Activated CD4-positive, alpha-beta T cell treated with anti-CD3 and anti-CD28 coated beads, Interleukin-2, amount 50 U/mL, for 1 hour (primary cell): Measurements from ENCODE around the gene MCM10.
"Not testable (repeated sequence)": the region's sequence is repeated elsewhere in the genome, so short reads cannot be mapped to it uniquely, and the experiment has no call there.

Source experiments
- DNase-seq: peaks from one replicate; pipeline ENCODE4 v3.0.0-alpha.2; 2020

MCM10 gene

DNA sequence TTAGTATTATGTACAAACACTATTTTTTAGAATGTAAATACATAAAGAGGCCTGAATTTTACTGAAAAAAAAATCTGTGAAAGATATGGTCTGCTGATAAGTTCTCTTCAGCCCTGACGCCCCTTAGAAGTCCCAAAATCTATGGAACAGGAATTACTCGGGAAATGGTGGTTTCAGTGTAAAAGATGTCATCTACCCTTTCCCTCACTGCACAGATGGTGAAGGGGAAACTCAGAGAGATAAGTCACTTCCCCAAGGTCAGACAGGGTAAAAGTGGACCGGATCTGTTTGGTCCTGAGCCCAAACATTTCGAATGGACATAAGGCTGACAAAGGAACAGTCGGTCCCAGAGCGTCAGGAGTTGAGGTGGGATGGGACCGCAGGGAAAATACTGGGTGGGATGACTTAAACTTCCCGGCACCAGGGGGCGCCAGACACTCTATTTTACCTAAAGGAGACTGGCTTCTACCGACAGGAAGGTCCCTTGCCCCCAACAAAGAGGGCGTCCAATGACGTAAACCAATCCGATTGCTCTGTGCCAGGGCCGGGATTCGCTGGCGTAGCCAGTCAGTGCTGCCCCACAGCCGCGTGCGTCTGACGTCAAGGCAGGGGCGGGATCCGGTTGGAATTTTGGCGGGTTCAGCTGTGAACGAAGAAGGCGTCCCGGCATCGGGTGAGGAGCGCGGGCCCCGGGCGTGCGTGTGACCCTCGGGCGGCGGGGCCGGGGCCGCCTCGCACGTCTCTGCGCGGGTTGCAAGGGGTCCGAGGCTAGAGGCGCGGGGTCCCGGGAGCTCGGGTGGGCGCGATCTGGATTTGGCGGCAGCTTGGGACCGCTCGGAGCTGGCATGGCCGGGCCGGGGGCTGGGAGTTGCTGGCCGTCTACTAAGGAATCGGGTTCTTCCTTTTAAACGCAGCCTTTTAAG is at the start of gene MCM10:
Gene MCM10, plus strand, starts transcription at position 625 of the 923 bp plus-strand sequence. CDS start 2,645 bp downstream, outside the sequence.
- peak; percentile 97 for DNase-seq

GRCh38 chr10:13113544-13113943 is 47.8 kb upstream of the MCM10 start:
- DNase-seq: no peak

DNA sequence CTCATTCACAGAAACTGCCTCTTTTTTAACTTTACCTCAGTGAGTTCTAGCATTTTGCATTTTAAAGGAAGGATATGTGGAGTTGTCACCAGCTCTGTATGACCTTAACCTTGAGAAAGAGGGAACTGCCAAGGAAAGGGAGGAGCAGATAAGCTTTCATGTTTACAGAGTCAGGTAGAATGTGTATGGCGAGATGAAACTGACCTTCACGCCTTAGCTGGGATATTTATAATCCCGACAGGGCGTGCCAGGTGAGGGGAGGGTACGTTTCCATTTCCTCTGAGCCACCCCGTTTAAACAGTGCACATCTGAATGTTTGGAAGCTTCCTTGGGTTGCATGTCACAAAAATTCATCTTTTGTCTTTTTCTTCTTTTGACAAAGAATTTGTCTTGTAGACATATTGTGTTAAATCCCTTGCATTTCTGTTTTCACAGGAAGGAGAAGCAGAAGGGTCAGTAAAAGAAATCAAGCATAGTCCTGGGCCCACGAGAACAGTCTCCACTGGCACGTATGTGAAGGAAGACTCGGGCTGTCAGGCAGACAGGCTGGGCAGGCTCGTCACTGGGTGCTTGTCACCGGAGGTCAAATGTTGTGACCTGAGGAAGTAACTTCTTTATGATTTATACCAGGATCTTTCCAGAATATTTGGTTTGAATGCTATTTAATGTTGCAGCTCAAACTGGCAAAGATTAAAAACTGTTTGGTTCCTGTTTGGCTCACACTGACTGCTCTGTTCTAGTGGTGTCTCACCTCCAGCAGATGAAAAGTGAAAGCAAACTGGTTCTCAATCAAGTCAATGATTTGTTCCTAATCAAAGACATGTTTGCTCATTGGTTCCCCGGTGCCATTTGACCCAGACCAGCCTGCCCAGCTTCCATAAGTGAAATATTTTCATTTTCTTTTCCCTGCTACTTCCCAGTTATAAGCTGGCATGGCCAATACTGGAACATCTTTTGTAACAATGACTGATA is 45.2 kb upstream of the MCM10 start:
- no peak for DNase-seq

DNA sequence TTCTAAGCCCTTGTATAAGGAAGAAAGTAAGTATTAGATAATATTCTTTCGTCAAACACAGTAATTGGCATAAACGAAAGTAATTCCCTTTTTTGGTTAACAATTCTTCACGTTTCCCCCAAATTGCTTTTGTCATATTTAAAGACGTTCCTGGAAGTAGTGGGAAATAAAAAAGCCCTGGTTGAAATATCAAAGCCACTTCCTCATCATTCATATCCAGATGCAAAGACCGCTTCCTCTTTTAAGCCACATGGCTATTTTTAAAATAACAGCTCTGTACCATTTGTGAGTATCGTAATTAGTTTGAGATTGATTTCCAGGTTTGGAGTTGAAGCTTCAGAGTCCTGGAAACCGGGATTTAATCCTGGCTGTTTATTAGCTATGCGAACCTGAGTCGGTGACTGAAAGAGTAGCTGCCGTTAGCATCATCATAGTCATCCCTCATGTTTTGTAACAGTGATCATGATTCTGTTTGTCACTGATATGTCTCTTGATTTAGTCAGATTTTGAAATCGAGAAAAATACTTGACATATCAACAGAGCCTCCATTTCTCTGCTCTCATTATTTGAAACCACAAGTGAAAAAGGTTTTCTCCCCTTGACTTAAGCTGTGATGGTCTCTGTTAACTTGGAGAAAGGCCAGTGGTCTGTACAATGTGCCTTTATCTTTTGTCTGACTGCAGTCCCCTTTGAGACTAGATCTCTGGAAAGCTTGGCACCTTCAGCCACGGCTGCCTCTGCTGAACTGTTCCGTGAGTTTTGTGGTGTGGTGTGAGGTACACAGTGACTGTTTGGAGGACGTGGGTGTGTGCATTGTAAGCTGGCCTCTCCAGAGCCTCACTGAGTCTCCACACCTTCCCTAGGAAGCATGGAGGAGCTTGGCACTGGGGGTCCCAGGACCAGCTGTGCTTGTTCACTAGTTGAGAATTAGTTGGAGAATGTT is 43.2 kb upstream of the MCM10 start:
- no peak for DNase-seq

DNA sequence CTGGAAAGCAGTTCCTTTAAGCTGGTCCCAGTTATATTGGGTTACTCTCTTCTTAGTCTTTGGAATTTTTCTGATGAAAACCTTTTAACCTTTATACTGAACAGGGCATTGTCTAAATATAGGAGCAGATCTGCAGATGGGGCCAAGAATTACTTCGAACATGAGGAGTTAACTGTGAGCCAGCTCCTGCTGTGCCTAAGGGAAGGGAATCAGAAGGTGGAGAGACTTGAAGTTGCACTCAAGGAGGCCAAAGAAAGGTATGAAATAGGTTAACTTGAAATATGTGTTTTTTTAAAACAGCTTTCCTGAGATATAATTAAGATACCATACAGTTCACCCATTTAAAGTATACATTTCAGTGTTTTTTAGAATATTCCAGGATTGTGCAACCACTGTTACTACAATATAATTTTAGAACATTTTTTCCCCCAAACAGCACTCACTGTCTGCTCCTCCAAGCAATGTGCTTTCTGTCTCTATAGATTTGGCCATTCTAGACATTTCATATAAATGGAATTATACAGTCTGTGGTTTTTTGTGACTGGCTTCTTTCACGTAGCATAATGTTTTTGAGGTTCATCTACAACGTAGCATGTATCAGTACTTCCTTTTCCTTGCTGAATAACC is 42.5 kb upstream of the MCM10 start:
- no peak for DNase-seq

DNA sequence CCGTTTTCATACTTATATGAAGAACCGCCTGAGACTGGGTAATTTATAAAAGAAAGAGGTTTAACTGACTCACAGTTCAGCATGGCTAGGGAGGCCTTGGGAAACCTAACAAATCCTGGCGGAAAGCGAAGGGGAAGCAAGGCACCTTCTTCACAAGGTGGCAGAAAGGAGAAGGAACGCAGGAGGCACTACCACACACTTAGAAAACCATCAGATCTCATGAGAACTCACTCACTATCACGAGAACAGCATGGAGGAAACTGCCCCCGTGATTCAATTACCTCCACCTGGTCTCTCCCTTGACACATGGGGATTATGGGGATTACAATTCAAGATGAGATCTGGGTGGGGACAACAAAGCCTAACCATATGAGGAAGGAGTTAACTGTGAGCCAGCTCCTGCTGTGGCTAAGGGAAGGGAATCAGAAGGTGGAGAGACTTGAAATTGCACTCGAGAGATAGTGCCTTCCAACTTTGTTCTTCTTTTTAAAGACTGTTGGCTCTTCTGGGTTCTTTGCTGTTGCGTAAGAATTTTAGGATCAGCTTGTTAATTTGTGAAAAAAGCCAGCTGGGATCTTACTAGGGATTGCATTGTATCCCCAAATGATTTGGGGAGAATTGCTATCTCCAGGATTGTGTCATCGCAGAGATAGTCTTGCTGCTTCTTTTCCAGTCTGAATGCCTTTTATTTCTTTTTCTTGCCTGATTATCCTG is 40.4 kb upstream of the MCM10 start:
- DNase-seq: no peak

DNA sequence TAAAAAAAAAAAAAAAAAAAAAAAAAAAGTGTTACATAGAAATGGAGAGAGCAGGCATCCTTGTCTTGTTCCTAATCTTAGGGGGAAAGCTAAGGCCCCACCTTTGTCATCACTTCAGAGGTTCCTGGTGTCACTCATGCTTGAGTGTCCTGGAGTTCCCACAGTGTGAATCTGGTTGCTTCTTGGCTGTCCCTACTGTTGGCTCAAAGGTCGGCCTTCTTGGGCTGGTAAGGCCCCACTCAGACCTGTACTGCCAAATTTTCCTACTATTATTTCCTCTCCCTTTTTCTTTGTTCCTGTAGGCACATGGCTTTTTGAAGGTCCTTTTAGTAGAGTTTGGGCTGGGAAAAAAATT is 39.9 kb upstream of the MCM10 start:
- DNase-seq: no peak

DNA sequence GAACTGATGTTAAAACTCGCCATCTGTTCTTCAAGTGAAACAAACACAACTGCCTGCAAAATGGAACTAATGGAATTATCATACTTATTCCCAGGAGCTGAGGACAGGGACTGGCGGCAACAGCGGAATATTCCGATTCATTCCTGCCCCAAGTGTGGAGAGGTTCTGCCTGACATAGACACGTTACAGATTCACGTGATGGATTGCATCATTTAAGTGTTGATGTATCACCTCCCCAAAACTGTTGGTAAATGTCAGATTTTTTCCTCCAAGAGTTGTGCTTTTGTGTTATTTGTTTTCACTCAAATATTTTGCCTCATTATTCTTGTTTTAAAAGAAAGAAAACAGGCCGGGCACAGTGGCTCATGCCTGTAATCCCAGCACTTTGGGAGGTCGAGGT is 24.7 kb upstream of the MCM10 start:
- no peak for DNase-seq

GRCh38 chr10:13139150-13139549 is 22.2 kb upstream of the MCM10 start:
- no peak for DNase-seq

DNA sequence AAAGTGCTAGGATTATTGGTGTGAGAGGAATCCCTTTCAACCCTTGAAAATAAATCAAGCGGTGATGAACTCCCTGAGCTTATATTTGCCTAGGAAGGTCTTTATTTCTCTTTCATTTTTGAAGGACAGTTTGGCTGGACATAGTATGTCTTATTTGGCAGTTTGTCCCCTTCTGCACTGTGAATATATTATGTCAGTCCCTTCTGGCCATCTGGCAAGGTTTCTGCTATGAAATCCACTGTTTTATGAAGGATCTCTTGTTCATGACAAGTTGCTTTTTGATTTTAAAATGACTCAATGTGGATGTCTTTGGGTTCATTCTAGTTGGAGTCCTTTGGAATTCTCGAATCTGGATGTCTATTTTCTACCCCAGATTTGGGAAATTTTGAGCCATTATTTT is 21.7 kb upstream of the MCM10 start:
- no peak for DNase-seq

- no peak for DNase-seq
Measured at GRCh38 chr10:13140627-13141190, 20.6 kb upstream of the MCM10 start.

DNA sequence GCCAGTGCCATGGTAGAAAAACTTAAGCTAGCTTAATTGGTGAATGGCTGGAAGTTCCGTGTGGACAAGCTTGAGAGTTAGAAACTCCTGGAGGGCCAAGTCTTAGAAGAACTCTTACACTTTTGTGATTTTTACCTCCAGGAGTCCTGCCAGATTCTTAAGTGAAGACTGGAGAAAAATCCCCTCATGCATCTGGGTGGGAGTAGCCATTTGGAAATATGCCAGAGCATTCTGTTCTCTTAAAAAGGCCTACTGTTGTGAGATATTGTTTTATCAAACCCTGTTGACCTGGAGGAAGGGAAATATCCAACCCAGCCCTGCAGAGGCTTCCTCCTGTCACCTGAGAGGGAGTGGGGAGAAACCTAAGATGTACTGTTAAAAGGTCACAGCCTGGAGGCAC is 17.6 kb upstream of the MCM10 start:
- no peak for DNase-seq

DNA sequence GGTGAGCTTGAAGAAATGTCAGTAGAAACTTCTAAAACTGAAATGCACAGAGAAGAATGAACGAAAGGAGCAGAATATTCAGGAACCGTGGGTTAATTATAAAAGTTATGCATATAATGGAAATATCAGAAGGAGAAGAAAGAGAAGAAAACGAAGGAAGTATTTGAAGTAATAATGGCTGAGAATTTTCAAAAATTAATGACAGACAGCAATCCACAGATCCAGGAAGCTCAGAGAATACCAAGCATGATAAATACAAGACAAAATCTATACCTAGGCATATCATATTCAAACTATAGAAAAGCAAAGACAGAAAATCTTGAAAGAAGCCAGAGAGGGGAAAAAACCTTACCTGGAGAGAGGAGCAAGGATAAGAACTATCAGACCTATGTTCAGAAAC is 16.5 kb upstream of the MCM10 start:
- no peak for DNase-seq

DNA sequence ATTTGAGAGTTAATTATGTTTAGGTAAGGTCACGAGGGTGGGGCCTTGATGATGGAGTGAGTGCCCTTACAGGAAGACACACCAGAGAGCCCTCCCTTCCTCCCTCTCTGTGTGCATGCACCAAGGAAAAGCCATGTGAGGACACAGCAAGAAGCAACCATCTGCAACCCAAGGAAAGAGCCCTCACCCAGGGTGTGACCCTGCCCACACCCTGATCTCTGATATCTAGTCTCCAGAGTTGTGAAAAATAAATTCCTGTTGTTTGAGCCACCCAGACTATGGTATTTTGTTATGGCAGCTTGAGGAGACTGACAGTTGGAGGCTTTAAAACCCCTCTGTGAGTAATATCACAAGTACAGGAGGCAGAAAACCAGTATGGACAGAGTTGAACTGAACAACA is 15.0 kb upstream of the MCM10 start:
- DNase-seq: no peak

GRCh38 chr10:13147161-13147560 is 14.2 kb upstream of the MCM10 start:
- no peak for DNase-seq

DNA sequence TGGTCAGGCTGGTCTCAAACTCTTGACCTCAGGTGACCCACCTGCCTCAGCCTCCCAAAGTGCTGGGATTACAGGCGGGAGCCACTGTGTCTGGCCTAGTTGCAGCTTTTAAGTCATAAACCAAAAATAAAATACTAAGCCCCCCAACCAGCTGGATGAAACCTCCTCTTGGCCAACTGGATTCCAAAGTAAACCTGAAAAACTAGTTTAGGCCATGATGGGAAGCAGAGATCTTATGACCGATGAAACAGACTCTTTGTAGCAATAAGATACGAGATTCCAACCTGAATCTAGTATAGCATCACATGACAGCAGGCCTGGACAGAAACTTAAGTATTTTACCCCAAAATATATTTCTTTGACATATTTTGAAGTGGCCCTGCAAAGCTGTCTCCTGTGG is 9.1 kb upstream of the MCM10 start:
- no peak for DNase-seq

- not testable (repeated sequence) for DNase-seq
Measured at GRCh38 chr10:13155860-13156259, 5.5 kb upstream of the MCM10 start.

DNA sequence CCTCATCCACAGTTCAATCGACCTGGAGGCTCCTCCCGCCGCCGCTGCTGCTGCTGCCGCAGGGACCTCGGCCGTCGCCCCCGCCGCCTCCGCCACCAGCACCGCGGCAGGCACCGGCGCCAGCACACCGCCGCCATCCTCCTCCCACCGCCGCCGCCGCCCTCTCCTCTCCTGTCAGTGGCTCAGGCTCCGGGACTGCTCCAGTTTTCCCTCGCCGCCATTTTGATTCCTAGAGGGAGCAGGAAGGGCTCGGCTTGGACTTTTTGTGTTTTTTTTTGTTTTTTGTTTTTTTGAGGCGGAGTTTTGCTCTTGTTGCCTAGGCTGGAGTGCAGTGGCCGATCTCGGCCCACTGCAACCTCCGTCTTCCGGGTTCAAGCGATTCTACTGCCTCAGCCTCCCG is 3.0 kb upstream of the MCM10 start:
- peak; percentile 13 for DNase-seq

DNA sequence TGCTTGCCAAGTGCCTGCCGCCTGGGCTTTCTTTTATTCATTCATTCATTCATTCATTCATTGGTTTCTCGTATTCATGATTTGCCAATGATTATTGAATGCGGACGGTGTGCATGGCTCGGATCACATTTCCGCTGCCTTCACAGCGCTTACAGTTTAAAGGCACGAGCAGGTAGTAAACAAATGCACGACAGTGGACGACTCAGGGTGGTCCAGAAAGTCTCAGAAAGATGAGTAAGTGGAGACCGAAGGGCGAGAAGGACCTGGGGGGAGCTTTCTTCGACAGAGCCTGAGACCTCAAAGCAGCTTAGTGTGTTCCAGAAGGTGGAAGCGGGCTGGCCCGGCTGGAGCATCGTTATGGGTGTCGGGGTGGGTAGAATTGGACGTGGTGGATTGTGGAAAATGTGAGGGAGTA is 506 bp downstream of the MCM10 start:
- DNase-seq: no peak

GRCh38 chr10:13163859-13164258 is 2.5 kb downstream of the MCM10 start:
- DNase-seq: no peak

GRCh38 chr10:13165177-13165576 is 3.8 kb downstream of the MCM10 start:
- DNase-seq: no peak
